Measurements from ENCODE around the gene S100A10. TPM values are rescaled to one million over a fixed set of nuclear protein-coding genes. Genes with fewer than 3 reads are reported as not detected.

S100A10 gene
- total and polyA plus RNA-seq, 11 donors: 55.5 to 403 (median 196) TPM

DNA sequence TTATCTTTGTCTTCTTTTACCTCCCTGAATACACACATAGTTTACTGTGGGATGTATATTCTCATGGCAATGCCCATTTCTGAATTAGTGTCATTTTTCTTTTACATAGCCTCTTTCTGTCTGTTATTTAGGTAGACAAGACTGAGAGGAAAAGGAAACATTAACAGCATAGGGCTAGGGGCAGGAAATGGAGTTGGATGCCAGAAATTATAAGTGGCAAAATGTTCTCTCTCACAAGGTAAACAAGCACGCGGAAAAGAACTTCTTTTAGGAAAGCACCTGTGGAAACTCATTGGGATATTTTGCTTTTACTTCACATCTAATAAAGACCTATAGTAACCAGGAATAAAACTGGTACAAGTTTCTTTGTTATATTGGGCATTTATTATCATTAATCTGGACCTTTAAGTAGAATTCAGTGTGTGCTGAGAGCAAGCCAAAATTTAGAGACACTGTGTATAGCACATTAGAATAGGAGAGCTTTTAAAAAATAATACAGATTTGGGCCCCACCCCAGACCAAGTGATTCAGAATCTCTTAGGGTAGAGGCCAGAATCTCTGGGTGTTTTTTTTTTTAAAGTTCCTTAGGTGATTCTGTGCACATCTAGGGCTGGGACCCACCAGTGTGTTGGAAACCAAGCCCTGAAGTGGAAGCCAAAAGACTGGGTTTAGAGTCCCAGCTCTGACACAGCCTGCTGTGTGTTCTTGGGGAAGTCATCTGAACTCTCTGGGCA is 32.7 kb downstream of the S100A10 start:
- intact Hi-C loops (cut with DNase I): loop anchor here in 1 of 10 donors (5.0 kb wide), 1 partner anchor 36 kb away; no protein-coding TSS in a partner anchor
- TF ChIP-seq POLR2A (IDR thresholded peaks at IDR 0.05): no peak
- no peak for TF ChIP-seq CTCF (IDR thresholded peaks at IDR 0.05)
- 63 to 68% (median 64%) methylated on average over 2 of the region's 2 CpGs for WGBS, 4 donors
- H3K4me3 ChIP-seq: no peak overlapping the region
- H3K4me1 ChIP-seq: peaks cover 0 to 26% (median 17%) of the 10 kb centered on the region in 12 donors
- H3K9me3 ChIP-seq: no peaks in the 10 kb centered on the region
- peak overlapping the region in 3 of 12 donors; percentile 20 to 49 (median 37) for H3K27ac ChIP-seq
- no peak for DNase-seq
- no peaks in the 10 kb centered on the region for H3K36me3 ChIP-seq
- no peaks in the 10 kb centered on the region for H3K27me3 ChIP-seq
- ATAC-seq: peak in 2 of 4 donors; percentile 13 to 34

DNA sequence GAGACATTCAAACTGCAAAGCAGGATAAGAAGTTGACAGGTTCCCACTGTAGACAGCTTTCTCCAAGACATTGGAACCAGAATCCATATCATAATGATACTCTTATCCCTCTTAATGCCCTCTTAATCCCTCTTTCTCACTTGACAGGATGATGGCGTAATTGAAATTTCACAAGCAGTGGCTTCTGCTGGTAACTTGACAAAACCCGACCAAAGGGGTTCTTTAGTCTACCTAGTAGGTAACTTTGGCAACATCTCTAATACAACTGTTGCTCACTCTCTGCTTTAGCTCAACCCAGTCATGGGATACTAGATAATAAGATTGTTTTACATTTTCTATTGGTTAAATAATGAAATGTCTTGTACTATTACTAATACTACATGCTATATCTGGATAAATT is 34.7 kb downstream of the S100A10 start:
- DNase-seq (no peak), ATAC-seq (no peak)
- Histone ChIP-seq H3K36me3 (no peaks in the 10 kb centered on the region), H3K27ac (no peak overlapping the region), H3K27me3 (no peaks in the 10 kb centered on the region), H3K9me3 (no peaks in the 10 kb centered on the region), H3K4me1 (peaks cover 0 to 24% (median 12%) of the 10 kb centered on the region in 12 donors), H3K4me3 (no peak overlapping the region)
- 74 to 85% (median 80%) methylated on average over 2 of the region's 2 CpGs for WGBS, 4 donors
- intact Hi-C loops (cut with DNase I): no loop called here
- TF ChIP-seq POLR2A (IDR thresholded peaks at IDR 0.05) (no peak), CTCF (IDR thresholded peaks at IDR 0.05) (no peak)

DNA sequence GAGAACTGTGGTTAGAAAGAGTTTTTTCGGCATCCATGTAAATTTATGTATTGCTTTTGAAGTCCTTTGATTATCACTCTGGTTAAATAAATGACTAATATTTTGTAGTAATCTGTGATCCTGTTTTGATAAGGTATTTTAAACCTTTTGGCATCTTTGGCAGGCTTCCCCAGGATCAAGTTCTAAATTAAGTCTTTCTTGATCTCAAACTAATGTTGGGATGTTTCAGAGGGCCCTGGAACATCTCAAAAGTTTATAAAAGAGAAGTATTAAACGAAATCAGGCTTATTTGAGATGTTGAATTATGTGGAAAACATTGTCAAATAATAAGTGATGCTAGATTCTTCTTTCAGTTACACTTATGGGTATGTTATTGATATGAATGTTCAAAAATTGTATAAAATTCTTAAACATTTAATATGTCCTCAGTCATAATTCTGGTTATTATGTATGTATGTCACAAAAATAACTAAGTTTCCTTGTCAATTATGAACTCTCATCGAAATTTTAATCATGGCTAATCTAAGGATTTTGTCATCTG is 36.6 kb downstream of the S100A10 start:
- peaks cover 0 to 14% (median 7%) of the 10 kb centered on the region in 12 donors for H3K4me1 ChIP-seq
- H3K4me3 ChIP-seq: no peak overlapping the region
- no peak overlapping the region for H3K27ac ChIP-seq
- ATAC-seq (no peak), DNase-seq (no peak)
- 83 to 89% (median 88%) methylated on average over 3 of the region's 3 CpGs for WGBS, 4 donors
- intact Hi-C loops (cut with DNase I): no loop called here
- TF ChIP-seq POLR2A (IDR thresholded peaks at IDR 0.05): no peak
- TF ChIP-seq CTCF (IDR thresholded peaks at IDR 0.05): no peak
- H3K36me3 ChIP-seq: no peaks in the 10 kb centered on the region
- H3K9me3 ChIP-seq: no peaks in the 10 kb centered on the region
- H3K27me3 ChIP-seq: no peaks in the 10 kb centered on the region

DNA sequence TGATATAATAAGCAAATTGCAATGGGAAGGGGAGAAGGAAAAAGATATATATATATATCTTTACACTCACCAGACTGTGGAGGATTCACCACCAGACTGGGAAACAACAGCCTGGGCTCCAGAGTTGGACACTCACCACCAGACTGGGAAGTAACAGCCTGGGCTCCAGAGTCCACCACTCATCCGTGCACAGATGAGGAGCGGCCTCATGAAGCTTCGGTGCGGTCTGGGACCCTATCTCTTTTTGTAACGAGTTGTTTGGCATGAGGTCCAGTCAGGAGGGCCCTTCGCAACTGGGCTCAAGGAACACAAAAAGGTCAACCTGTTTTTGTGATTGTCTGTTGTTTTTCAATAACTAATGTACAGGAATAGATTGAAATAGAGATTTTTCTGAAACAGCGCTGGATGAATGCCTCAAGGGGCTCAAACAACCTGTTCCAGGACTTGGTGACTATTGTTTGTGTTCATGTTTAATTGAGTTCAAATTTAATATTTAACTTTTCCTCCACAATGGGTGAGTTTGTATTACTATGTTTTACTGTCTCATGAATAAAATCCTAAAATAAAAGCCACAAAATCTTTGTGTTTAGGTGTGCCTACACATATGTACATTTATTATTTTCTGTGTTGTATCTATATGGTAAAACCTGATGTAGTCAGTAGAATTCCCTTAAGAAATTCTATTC is 40.1 kb downstream of the S100A10 start:
- 83 to 89% (median 84%) methylated on average over 7 of the region's 7 CpGs for WGBS, 4 donors

More for the DNA sequence above, 40.1 kb downstream of the S100A10 start:
- intact Hi-C loops (cut with DNase I): no loop called here
- ATAC-seq: no peak
- H3K9me3 ChIP-seq: no peaks in the 10 kb centered on the region
- no peak overlapping the region for H3K4me3 ChIP-seq
- no peaks in the 10 kb centered on the region for H3K36me3 ChIP-seq
- no peak for TF ChIP-seq POLR2A (IDR thresholded peaks at IDR 0.05)
- TF ChIP-seq CTCF (IDR thresholded peaks at IDR 0.05): no peak
- no peak overlapping the region for H3K27ac ChIP-seq
- H3K27me3 ChIP-seq: no peaks in the 10 kb centered on the region
- H3K4me1 ChIP-seq: no peaks in the 10 kb centered on the region
- no peak for DNase-seq

All from heart left ventricle (tissue), 16 donors.